GM18867 (cell line): Measurements from ENCODE around the gene ADGRF1.

ENCODE experiments used
- ATAC-seq: cut with Tn5 transposase; IDR thresholded peaks from one replicate; pipeline ENCODE4 v1.9.1; 2021; ENCODE audit warnings: mild to moderate bottlenecking, moderate library complexity; ENCODE audit not compliant: unreplicated experiment

Gene ADGRF1

DNA sequence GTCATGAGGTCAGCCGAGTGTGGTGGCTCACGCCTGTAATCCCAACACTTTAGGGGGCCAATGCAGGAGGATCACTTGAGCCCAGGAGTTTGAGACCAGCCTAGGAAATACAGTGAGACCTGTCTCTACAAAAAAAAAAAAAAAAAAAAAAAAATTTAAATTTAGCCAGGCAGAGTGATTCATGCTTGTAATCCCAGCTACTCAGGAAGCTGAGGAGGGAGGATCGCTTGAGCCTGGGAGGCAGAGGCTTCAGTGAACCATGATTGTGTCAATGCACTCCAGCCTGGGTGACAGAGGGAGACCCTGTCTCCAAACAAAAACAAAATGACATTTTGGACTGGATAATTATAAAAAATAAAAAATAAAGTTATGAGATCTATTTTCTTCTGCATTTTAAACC, 56.2 kb downstream of the ADGRF1 start:
- no peak for ATAC-seq

DNA sequence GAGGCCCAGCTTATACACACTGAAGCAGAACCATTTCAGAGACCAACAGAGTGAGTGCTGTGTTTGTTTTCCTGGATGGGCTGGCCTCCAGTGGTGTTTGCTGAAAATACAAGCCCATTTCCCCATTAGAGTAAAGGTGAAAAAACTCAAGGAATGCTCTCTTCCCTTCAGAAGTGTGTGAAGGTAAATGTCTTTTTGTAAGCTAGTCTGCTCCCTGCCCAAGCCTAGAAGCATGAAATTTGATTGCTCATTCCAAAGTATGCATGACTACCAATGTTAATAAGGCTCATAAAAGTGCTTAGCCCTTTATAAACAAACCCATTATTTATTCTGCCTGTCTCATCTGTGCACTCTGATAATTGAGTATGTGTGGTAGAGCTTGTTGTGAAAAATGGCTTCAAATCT, 59.1 kb downstream of the ADGRF1 start:
- ATAC-seq, result no peak

DNA sequence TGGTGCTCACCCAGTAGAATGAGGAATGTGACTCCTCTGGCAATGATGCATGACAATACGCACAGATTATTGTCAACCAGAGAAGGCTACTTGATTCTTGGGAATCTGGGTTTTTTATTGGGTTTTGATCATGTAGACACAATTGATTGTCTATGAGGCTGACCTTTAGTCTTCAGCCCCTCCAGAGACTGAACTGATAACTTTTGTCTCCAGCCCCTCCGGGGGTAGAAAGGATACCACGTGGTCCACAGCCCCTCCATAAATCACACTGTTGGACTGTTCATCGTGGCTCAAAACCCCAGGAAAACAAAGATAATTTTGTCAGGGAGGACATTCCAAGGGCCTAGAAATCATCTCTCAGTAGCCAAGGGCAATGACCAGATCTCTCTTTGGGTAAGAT, 62.9 kb downstream of the ADGRF1 start:
- no peak for ATAC-seq

DNA sequence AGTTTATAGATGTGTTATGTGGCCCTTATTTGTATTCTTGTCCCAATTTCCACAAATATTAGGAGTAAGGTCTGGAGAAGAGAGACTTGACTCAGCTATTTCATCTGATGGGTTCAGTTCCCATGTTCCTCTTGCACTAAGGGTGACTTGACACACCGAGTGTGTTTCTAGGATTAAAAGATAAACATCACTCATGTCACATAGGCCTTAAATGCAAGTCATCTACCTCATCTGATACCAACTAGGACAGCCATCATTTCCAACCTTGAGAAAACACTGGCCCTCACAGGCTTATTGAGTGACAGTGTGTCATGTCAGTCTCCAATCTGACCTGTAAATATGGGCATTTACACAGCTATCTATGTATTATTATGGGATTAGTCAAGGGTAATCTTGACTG, 67.3 kb downstream of the ADGRF1 start:
- ATAC-seq, result no peak

DNA sequence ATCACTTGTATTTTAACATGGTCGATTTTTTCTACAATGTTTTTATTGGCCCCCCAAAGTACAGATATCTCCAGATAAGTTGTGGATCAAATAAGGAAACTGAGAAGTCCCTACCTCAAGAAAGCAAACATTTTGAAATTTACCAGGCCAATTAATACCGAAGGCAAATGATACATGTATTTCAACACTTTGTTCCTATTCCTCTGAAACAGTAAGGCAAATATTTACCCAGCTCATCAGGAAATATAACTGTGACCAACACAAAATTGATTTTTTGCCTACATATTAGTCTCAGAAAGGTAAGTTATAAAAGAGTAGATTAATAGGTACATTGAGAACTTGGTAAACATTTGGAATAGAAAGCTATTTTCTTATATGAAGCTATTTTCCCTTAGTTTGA, 69.1 kb downstream of the ADGRF1 start:
- ATAC-seq, result no peak

DNA sequence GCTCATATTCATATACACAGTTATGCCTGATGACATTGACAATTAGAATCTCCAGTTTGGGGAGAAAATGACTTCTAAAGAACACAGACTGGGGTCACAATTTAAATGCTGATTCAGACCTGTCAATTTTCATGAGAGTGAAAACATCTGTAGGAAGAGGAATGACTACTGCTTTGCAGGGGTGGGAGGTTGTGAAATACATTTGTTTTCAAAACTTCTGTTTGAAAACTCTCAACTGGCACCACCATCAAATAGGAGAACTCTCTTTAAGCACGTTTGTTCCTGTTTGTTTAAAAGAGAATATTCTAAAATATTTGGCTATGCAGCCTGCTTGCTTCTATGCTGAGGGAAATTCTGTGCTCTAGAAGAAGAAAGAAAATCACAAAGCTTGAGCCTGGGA, 69.6 kb downstream of the ADGRF1 start:
- no peak for ATAC-seq

DNA sequence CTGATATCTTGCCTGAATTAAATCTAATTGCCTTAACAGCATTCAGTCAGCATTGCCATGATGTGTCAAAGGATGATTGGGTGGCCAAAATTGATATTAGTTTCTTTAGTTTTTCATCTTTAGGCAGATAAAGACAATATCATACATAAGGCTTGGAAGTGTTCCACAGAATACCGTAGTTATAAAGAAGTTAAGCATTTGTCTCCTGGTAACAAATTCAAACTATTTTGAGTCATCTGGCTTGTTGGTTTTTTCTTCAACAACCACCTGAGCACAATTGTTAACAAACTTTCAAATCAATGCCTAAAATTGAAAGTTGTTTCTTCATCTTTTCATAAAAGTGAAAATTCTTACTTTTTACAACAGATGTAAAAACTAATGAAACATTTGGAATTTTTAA, 72.9 kb downstream of the ADGRF1 start:
- ATAC-seq, result no peak

DNA sequence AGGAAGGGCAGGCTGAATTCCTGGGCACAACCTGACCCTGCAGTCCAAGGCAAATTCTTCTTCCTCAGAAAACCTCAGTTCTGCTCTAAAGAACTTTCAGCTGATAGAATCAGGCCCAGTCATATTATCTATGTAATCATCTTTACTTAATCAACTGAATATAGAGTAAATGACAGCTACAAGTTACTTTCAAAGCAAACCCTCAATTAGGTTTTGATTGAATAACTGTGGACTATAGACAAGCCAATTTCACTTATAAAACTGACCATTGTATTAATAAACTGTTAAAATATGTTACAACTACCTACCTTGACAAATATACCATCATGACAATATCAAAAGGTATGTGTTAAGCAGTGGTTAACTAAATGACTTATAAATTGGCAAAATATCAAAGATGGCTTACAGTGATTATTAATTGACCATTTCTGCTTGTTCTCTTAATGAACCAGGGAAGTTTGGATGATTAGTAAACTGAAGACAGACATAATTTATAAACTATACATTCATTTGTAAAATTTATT, 74.2 kb downstream of the ADGRF1 start:
- ATAC-seq, result no peak

DNA sequence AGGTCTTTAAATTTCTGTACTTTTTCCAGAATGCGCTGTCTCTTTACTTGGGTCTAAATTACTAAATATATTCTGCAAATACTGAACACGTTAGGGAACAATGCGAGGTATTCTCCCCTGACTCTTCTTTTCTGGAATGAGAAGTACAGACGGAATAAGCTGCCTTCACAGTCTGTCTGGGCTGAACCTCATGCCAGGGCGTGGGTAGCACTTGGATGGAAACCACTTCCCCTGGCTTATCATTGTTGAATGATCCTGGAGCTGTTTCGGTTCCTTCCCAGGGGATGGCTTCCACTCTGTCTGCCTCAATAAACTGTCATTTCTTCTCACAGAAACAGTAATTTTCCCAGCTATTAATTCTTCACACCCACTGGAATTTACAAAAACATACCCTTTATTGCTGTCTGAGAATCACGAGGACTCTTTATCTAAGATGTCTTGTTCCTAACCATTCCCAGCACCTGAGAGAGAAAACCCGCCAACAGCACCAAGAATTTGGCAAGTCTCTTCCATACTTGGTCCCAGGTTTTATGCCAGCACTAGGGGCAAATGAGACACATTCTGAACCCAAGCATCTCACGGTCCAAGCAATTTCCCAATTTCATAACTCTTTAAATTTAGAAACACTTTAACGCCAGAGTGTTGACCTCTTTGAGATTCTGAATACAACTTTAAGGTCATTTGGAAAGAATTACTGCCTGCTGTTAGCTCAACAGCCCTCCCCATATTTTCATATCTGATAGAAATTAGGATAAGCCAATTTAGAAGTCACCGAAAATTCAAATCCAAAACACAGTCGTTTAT, 77.2 kb downstream of the ADGRF1 start:
- ATAC-seq, result no peak

DNA sequence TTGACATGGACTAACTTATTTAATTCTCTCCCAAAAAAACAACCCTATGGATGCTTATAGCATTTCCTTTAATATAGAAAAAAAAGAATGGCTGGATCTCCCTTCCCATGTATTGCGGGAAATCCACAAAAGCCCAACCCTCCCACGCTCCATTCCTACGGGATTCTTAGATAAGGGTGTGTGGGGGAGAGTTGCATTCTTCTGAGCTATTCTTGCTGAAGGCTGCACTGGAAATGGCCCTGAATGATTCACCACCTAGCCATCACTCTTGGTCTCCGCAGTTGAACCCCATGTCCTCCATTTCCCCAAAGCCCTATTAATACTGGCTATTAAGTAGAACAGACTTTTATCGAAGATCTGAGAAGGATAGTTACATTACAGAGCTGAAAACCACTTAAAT, 78.5 kb downstream of the ADGRF1 start:
- no peak for ATAC-seq

DNA sequence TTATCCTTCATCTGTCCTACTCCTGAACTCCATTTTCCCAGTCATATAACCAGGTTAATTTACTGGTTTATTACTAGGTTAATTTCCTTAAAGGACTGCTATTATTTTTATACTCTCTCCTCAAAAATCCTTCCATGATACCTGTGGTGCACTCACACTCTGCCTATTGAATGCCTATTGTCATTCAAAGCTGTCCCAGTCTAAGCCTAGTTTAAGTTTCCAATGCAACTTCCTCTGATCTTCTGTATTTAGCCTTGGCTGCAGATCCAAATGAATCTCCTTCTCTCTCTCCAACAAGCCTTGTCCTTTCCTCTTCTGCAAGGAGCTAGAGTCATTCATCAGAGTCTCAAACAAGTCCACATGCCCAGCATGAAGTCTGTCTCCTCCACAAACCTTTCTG, 79.1 kb downstream of the ADGRF1 start:
- no peak for ATAC-seq

DNA sequence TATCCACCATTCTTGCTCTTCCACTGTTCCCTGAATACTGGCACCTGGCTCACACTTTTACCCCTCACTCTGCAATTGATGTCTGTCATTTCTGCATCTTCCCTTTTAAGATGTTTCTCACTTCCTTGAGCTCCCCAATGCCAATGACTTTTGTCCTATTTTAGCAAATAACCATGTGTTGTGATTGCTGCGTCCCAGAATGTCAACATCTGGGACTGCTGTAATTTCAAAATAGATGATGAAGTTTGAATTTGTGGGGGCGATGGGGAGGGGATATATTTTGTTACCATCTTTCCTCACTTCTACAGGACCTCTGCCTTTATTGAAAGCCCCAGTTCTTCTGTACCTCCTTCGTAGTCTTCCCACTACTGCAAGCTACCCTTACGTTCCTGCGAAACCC, 80.4 kb downstream of the ADGRF1 start:
- ATAC-seq, result no peak

DNA sequence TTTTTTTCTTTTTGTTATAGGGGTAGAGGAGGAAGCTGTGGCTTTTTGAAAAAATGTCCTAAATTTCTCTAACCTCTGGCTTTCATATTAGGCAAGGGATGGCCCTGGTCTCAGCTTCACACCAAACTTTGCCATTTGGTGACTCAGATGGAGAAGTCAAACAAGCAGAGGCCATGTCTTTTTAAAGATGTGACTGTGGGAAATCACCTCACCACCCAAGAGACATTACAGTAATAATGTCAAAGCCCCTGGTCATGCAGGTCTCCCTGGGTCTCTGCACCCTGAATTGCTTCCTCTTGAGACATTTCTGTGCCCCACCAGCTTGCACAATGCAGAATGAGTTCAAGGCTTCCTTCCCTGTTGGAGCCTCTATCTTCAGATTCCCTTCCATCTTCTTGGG, 80.9 kb downstream of the ADGRF1 start:
- ATAC-seq, result peak; percentile 63

DNA sequence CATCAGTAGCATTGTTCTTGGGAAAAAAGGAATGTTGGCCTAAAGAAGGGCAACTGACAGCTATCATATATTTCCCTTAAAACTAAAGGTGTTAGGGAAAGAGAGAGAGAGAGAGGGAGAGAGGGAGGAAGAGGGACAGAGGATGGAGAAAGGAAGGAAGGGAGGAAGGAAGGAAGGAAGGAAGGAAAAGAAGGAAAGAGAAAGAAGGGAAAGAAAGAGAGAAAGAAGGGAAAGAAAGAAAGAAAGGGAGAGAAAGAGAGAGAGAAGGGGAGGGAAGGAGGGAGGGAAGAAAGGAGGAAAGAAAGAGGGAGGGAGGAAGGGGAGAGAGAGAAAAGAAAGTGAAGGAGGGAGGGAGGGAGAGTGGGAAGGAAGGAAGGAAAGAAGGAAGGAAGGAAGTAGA, 82.7 kb downstream of the ADGRF1 start:
- ATAC-seq, result no peak

DNA sequence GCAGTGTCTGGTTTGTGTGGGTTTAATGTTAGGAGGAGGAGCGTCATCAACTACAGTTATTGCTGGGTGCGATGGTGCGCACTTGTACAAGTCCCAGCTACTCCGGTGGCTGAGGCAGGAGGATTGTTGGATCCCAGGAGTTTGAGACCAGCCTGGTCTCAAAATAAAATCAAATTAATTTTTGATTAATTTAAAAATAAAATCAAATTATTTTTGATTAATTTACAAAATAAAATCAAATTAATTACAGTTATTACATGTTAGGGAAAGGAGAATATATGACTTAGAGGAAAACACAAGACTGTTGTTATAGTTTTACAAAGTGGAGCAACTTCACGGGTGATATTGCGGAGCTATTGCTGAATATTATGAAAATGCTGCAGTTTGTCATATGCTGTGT, 85.7 kb downstream of the ADGRF1 start:
- ATAC-seq, result no peak

DNA sequence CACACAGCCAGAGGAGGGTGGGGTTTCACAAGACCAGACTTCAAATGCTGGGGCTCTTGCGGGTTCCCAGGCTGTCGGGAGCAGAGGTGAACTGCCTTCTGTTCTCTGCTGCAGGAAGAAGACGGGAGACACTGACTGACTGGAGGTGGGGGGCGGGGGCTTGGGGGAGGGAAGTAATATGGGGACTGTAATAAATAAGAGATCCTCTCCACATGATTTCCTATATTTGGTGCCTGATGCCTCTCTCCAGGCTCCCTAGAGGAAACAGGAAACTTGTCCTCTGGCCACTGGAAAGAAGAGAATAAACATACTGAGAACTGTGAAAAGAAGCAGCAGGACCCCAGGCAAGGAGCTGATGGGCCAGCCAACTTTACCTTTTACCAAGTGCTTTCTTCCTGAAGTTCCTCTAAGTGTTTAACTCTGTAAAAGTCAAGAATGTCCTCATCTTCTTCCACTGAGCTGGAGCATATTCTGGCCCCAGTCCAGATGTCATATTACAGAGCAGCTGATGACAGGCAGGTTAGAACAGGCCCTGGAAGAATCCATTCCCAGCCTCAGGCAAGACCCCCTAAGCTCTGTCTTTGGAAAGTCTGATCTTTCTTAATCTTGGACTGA, 87.2 kb downstream of the ADGRF1 start:
- ATAC-seq, result no peak

DNA sequence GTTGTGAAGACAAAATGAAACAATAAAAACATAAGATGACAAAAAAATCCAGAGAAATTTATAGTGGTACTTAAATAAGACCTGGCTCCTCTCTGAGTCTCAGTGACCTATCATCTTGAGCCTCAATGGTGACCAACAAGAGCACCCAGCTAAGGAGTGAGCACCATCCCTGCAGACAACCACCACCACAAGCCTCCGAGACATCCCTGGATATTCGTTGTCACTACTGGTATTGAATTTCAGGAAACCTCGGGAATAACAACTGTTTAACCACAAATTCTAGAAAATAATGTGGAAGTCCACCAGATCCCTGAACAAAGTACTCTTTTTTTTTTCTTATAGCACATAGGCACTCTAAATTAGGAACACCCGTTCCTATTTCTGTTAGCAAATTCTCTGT, 88.2 kb downstream of the ADGRF1 start:
- ATAC-seq, result no peak

DNA sequence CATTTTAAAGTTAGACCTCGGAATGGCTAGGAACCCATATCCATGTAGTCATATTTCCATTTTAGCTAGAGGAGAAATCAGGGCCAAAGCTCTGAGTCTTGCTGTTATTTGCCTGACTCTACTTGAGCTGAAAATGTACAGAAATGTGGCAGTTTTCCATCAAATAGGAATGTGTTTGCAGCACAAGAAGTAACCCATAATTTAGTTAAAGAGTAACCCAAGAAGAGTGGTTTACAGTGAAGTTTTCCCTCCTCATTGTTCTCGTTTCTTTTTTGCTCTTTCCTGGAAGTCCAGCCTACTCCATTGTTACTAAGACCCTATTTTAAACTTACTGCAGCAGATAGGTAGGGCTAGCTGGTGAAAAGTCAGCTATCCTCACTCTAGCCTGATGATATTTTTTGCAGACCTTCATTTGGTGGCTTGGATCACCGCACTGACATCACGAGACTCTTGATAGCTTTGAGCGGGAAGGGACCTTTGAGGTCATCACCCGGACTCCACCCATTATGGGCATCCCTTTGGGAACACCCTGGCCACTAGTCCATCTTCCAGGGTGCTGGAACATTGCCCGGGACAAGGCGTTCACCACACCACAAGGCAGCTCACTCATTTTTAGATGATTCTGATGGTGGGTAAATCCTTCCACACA, 92.4 kb downstream of the ADGRF1 start:
- ATAC-seq, result no peak

DNA sequence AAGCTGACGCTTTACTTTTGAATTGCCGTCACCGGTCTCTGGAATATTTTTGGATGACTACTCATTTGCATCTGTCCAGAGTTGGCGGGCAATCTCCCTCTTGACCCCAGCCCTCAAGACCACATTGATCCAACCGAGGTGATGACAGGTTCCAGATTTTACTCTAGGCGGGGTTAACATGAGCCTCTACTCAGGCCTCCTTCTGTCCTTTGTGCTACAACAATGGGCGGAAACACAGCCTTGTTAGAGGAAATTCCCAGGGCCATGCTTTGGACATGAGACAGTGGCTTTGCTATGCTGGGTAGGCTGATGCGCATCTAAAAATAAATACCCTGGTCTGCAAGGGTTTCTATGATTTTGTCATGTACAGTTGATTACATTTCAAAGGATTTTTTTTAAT, 93.4 kb downstream of the ADGRF1 start:
- ATAC-seq, result no peak
